A549 (cell line): ENCODE results near the gene L3MBTL4. TPM values are rescaled to one million over a fixed set of nuclear protein-coding genes. Genes with fewer than 3 reads are reported as not detected.

ENCODE experiments used
- ATAC-seq, 2 experiments: fragments of 200-7000 bp in 1 of 2; fragments of >200 bp in 1 of 2; cut with Nextera tagmentation in 1 of 2; cut with Tn5 transposase in 1 of 2; 3 replicates each; pipeline versions ENCODE4 v1.8.0 to v1.9.1; 2018 to 2020; ENCODE audit warnings: mild to moderate bottlenecking in 1 of 2, moderate library complexity in 1 of 2
- CTCF ChIA-PET: fragments of 300-600 bp; sonication (Branson Sonifier 250); formaldehyde crosslinking; extraction: SDS; loops from one replicate; lab custom pipeline; 2021; ENCODE audit warnings: antibody characterized with exemption, inconsistent platforms; lab: Yijun Ruan, JAX
- POLR2A ChIA-PET: fragments of 350-600 bp; formaldehyde crosslinking; extraction: SDS; loops from one replicate; lab custom pipeline; 2021; ENCODE audit warnings: antibody characterized with exemption, inconsistent platforms; lab: Yijun Ruan, JAX
- DNase-seq, 2 experiments: peaks; one replicate each; pipeline versions ENCODE4 v3.0.0 to v3.0.0-alpha.2; 2011 to 2016; ENCODE audit warnings: low read depth in 1 of 2, low spot score in 1 of 2
- FAIRE-seq: peaks from 2 replicates; lab custom pipeline; 2011; peaks lifted over from hg19 to GRCh38; lab: Jason Lieb, UNC
- H3K27ac ChIP-seq, 2 experiments: fragments of >200 bp; sonication (Bioruptor Twin); formaldehyde crosslinking; 3 replicates each; pipeline ENCODE4 v1.5.1; 2016 to 2017
- H3K4me1 ChIP-seq: fragments of >200 bp; sonication (Bioruptor Twin); formaldehyde crosslinking; 3 replicates; pipeline ENCODE4 v1.6.1; 2016
- H3K4me2 ChIP-seq: fragments of >200 bp; sonication (Bioruptor Twin); formaldehyde crosslinking; 3 replicates; pipeline ENCODE4 v1.6.1; 2016
- H3K4me3 ChIP-seq: fragments of >200 bp; sonication (Bioruptor Twin); formaldehyde crosslinking; 3 replicates; pipeline ENCODE4 v1.5.1; 2016
- H3K9me3 ChIP-seq: fragments of >200 bp; sonication (Bioruptor Twin); formaldehyde crosslinking; 3 replicates; pipeline ENCODE4 v1.6.1; 2016
- BHLHE40 ChIP-seq: IDR thresholded peaks from 2 replicates; pipeline ENCODE4 v1.6.1; 2012; ENCODE audit warnings: low read depth, low read length, inconsistent platforms
- CBX2 ChIP-seq: fragments of 200-600 bp; sonication (generic); IDR thresholded peaks from 2 replicates; pipeline ENCODE4 v1.6.1; 2016; ENCODE audit warnings: low read depth, mild to moderate bottlenecking, borderline replicate concordance
- CHD2 ChIP-seq: fragments of 150-350 bp; IDR thresholded peaks from 2 replicates; pipeline ENCODE4 v1.6.1; 2014; ENCODE audit warnings: low read length; ENCODE audit not compliant: partially characterized antibody
- CHD4 ChIP-seq: fragments of 200-600 bp; sonication (generic); IDR thresholded peaks from 2 replicates; pipeline ENCODE4 v1.6.1; 2016; ENCODE audit warnings: antibody characterized with exemption, mild to moderate bottlenecking, borderline replicate concordance
- EHF ChIP-seq: fragments of 250-450 bp; sonication (Bioruptor Pico); IDR thresholded peaks from 2 replicates; pipeline ENCODE4 v1.5.0; 2020; ENCODE audit warnings: mild to moderate bottlenecking
- ESRRA ChIP-seq: fragments of 150-350 bp; IDR thresholded peaks from 2 replicates; pipeline ENCODE4 v1.6.1; 2014; ENCODE audit warnings: mild to moderate bottlenecking, low read length, borderline replicate concordance
- FOSB ChIP-seq: fragments of 250-450 bp; sonication (Bioruptor Pico); IDR thresholded peaks from 2 replicates; pipeline ENCODE4 v1.5.0; 2020; ENCODE audit warnings: mild to moderate bottlenecking, moderate library complexity
- HDAC2 ChIP-seq: fragments of 200-600 bp; sonication (generic); IDR thresholded peaks from 2 replicates; pipeline ENCODE4 v1.6.1; 2016
- HEYL ChIP-seq: fragments of 250-450 bp; sonication (Bioruptor Pico); IDR thresholded peaks from 2 replicates; pipeline ENCODE4 v1.8.0; 2021; ENCODE audit warnings: mild to moderate bottlenecking, moderate library complexity
- HMGXB4 ChIP-seq: fragments of 250-450 bp; sonication (Bioruptor Pico); IDR thresholded peaks from 2 replicates; pipeline ENCODE4 v1.5.0; 2021; ENCODE audit warnings: mild to moderate bottlenecking, moderate library complexity, borderline replicate concordance
- HOXA7 ChIP-seq: fragments of 250-450 bp; sonication (Bioruptor Pico); IDR thresholded peaks from 2 replicates; pipeline ENCODE4 v1.5.0; 2020; ENCODE audit warnings: mild to moderate bottlenecking, moderate library complexity
- HOXB5 ChIP-seq: fragments of 250-450 bp; sonication (Bioruptor Pico); IDR thresholded peaks from 2 replicates; pipeline ENCODE4 v1.5.0; 2020; ENCODE audit warnings: mild to moderate bottlenecking, moderate library complexity
- KDM1A ChIP-seq: fragments of 200-600 bp; sonication (generic); IDR thresholded peaks from 2 replicates; pipeline ENCODE4 v1.6.1; 2016; ENCODE audit warnings: low read depth, mild to moderate bottlenecking
- KDM5A ChIP-seq: fragments of 200-600 bp; sonication (generic); IDR thresholded peaks from 2 replicates; pipeline ENCODE4 v1.6.1; 2016; ENCODE audit warnings: antibody characterized with exemption, mild to moderate bottlenecking
- MAFK ChIP-seq: fragments of 450-650 bp; IDR thresholded peaks from 2 replicates; pipeline ENCODE4 v1.6.1; 2014; ENCODE audit not compliant: partially characterized antibody
- MAX ChIP-seq: IDR thresholded peaks from 2 replicates; pipeline ENCODE4 v1.6.1; 2012
- MAZ ChIP-seq: fragments of 150-350 bp; IDR thresholded peaks from 2 replicates; pipeline ENCODE4 v1.6.1; 2014; ENCODE audit warnings: antibody characterized with exemption, low read depth, low read length, borderline replicate concordance
- NR3C1 ChIP-seq: fragments of >200 bp; sonication (Bioruptor Twin); formaldehyde crosslinking; IDR thresholded peaks from 3 replicates; pipeline ENCODE4 v1.6.1; 2017
- PHF8 ChIP-seq: fragments of 200-600 bp; sonication (generic); IDR thresholded peaks from 2 replicates; pipeline ENCODE4 v1.6.1; 2016; ENCODE audit warnings: low read depth, mild to moderate bottlenecking, antibody characterized with exemption, moderate library complexity, borderline replicate concordance
- POLR2A ChIP-seq: IDR thresholded peaks from 2 replicates; pipeline ENCODE4 v1.6.1; 2012; ENCODE audit warnings: mild to moderate bottlenecking, low read length
- POLR2AphosphoS2 ChIP-seq: conservative IDR thresholded peaks from 2 replicates; pipeline ENCODE4 v1.6.1; 2012; ENCODE audit warnings: low read length, improper control_type of control experiment, inconsistent platforms
- RCOR1 ChIP-seq: fragments of 150-350 bp; IDR thresholded peaks from 2 replicates; pipeline ENCODE4 v1.6.1; 2014; ENCODE audit warnings: antibody characterized with exemption, low read length, low read depth
- RFX5 ChIP-seq: fragments of 450-650 bp; IDR thresholded peaks from 2 replicates; pipeline ENCODE4 v1.7.1; 2014; ENCODE audit warnings: antibody characterized with exemption, mild to moderate bottlenecking, moderate library complexity
- SREBF2 ChIP-seq: fragments of 450-650 bp; IDR thresholded peaks from 2 replicates; pipeline ENCODE4 v1.6.1; 2014; ENCODE audit warnings: mild to moderate bottlenecking, moderate library complexity
- USF2 ChIP-seq: fragments of 450-650 bp; IDR thresholded peaks from 2 replicates; pipeline ENCODE4 v1.6.1; 2014; ENCODE audit warnings: antibody characterized with exemption
- ZC3H11A ChIP-seq: fragments of 450-650 bp; IDR thresholded peaks from 2 replicates; pipeline ENCODE4 v1.6.1; 2014; ENCODE audit warnings: antibody characterized with exemption, mild to moderate bottlenecking
- ZFP36 ChIP-seq: fragments of 450-650 bp; IDR thresholded peaks from 2 replicates; pipeline ENCODE4 v1.6.1; 2014; ENCODE audit warnings: borderline replicate concordance; ENCODE audit not compliant: partially characterized antibody
- ZNF302 ChIP-seq: fragments of 250-450 bp; sonication (Bioruptor Pico); IDR thresholded peaks from 2 replicates; pipeline ENCODE4 v1.9.0; 2021; ENCODE audit warnings: inconsistent platforms, mild to moderate bottlenecking, moderate library complexity
- WGBS: methylation state at CpG from one replicate; pipeline ENCODE4 v1.1.6; 2017; ENCODE audit errors: missing lambda C conversion rate; 5-methylcytosine and 5-hydroxymethylcytosine counted together
- polyA plus RNA-seq, 4 experiments: library from polyadenylated mRNA; depleted of rRNA in 3 of 4; stranded (reverse); fragments of >200 nt; fragmentation: RNase III in 1 of 4; extraction: RNeasy Plus Mini Kit Qiagen cat#74134 plus additional on column Dnase treatment in 1 of 4; gene quantifications; 2 replicates in 3 of 4; 3 replicates in 1 of 4; pipeline ENCODE4 v1.2.3, GENCODE V29; 2011 to 2017
- TF ChIP-seq, protein P1 (sequence below): fragments of 200-600 bp; sonication (generic); IDR thresholded peaks from 2 replicates; pipeline ENCODE4 v1.6.1; 2016; ENCODE audit warnings: antibody characterized with exemption, mild to moderate bottlenecking, moderate library complexity

Gene L3MBTL4
- polyA plus RNA-seq, 2 of the 4 experiments (the other 2 are of a cell fraction) = 0.03 to 0.06 TPM

- ChIA-PET POLR2A (no interaction called here), CTCF (no interaction called here)
- no peaks in the 10 kb centered on the region for H3K9me3 ChIP-seq
- H3K4me3 ChIP-seq = no peak overlapping the region
- 58% methylated on average over 1 of the region's 1 CpG for WGBS
- DNase-seq = no peak
- TF ChIP-seq SREBF2 = no peak
- TF ChIP-seq, all 56 proteins: peak for 0
- ATAC-seq = no peak
- peaks cover 19% of the 10 kb centered on the region for H3K4me1 ChIP-seq
- H3K27ac ChIP-seq = no peak overlapping the region
- FAIRE-seq = no peak
- no peak overlapping the region for H3K4me2 ChIP-seq
These were observed 355.2 kb downstream of the L3MBTL4 start for GRCh38 chr18:6059551-6059950.

DNA sequence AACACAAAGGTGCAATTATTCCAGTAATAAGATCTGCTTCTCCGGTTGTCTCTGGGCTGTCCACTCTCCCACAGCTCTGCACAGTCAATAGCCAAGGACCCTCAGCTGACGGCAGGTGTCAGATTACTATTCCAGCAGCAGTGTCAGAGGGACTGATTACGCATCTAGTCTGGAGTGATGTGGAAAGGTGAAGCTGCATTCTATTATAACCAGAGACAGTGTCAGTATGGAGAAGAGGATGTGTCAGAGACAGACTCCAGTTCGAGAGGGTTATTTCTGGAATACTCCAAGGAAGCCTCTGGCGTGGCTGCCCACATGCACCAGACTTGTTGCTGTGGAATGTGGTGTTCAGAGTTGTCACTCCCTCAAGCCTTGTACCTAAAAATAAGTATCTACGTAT is 355.8 kb downstream of the L3MBTL4 start:
- FAIRE-seq = no peak
- CTCF ChIA-PET = no interaction called here

DNA sequence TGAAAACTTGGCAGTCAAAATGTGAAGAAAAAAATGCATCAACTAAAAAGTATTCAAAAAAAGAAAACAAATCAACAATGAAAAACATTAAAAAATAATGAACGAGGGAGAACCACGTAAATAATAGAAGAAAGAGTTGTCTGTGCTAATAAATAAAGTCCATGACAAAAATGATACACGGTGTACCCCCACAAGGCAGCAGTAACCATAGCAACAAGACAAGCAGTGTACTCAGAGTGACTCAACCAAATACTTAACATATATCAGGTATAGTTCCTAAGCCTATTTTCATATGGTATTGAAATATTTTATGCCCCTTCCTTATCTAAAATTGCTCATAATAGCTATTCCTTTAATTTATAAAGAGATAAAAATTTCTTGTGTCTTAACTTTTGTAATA is 357.1 kb downstream of the L3MBTL4 start:
- Histone ChIP-seq H3K4me1 (peaks cover 19% of the 10 kb centered on the region), H3K4me2 (no peak overlapping the region), H3K4me3 (no peak overlapping the region), H3K27ac (no peak overlapping the region), H3K9me3 (no peaks in the 10 kb centered on the region)
- no peak for TF ChIP-seq MAX
- TF ChIP-seq KDM1A = no peak
- no peak for TF ChIP-seq HDAC2
- TF ChIP-seq USF2 = no peak
- no peak for TF ChIP-seq NR3C1
- no peak for TF ChIP-seq BHLHE40
- no peak for TF ChIP-seq CBX2
- no peak for TF ChIP-seq CHD4
- TF ChIP-seq FOSB (CRISPR knock-in tag) = no peak
- no peak for TF ChIP-seq HEYL (CRISPR knock-in tag)
- no peak for TF ChIP-seq RCOR1
- TF ChIP-seq ESRRA = no peak
- no peak for TF ChIP-seq MAZ
- no peak for TF ChIP-seq HOXA7
- TF ChIP-seq HMGXB4 (CRISPR knock-in tag) = no peak
- no peak for TF ChIP-seq RFX5
- TF ChIP-seq PHF8 = no peak
- ChIA-PET POLR2A (no interaction called here), CTCF (no interaction called here)
- DNase-seq (no peak), FAIRE-seq (no peak), ATAC-seq (no peak)
- 56% methylated on average over 3 of the region's 3 CpGs for WGBS

More for the DNA sequence above, 355.8 kb downstream of the L3MBTL4 start:
- Histone ChIP-seq H3K9me3 (no peaks in the 10 kb centered on the region), H3K4me1 (peaks cover 19% of the 10 kb centered on the region), H3K27ac (no peak overlapping the region; a peak in 1 of 6 replicates), H3K4me3 (no peak overlapping the region), H3K4me2 (no peak overlapping the region)
- 47% methylated on average over 6 of the region's 6 CpGs for WGBS
- ATAC-seq (no peak), DNase-seq (no peak)
- POLR2A ChIA-PET = no interaction called here
- TF ChIP-seq PHF8 = no peak
- no peak for TF ChIP-seq POLR2A
- no peak for TF ChIP-seq ZNF302 (CRISPR knock-in tag)
- no peak for TF ChIP-seq EHF
- TF ChIP-seq USF2 = no peak
- TF ChIP-seq, protein P1, sequence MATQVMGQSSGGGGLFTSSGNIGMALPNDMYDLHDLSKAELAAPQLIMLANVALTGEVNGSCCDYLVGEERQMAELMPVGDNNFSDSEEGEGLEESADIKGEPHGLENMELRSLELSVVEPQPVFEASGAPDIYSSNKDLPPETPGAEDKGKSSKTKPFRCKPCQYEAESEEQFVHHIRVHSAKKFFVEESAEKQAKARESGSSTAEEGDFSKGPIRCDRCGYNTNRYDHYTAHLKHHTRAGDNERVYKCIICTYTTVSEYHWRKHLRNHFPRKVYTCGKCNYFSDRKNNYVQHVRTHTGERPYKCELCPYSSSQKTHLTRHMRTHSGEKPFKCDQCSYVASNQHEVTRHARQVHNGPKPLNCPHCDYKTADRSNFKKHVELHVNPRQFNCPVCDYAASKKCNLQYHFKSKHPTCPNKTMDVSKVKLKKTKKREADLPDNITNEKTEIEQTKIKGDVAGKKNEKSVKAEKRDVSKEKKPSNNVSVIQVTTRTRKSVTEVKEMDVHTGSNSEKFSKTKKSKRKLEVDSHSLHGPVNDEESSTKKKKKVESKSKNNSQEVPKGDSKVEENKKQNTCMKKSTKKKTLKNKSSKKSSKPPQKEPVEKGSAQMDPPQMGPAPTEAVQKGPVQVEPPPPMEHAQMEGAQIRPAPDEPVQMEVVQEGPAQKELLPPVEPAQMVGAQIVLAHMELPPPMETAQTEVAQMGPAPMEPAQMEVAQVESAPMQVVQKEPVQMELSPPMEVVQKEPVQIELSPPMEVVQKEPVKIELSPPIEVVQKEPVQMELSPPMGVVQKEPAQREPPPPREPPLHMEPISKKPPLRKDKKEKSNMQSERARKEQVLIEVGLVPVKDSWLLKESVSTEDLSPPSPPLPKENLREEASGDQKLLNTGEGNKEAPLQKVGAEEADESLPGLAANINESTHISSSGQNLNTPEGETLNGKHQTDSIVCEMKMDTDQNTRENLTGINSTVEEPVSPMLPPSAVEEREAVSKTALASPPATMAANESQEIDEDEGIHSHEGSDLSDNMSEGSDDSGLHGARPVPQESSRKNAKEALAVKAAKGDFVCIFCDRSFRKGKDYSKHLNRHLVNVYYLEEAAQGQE = no peak
- TF ChIP-seq KDM1A = no peak
- TF ChIP-seq POLR2AphosphoS2 = no peak
- no peak for TF ChIP-seq CHD2
- TF ChIP-seq ZC3H11A = no peak
- no peak for TF ChIP-seq ZFP36
- TF ChIP-seq KDM5A = no peak
- TF ChIP-seq RCOR1 = no peak
- TF ChIP-seq MAFK = no peak
- no peak for TF ChIP-seq HOXB5 (CRISPR knock-in tag)
